Sigmoid colon (tissue), 3 donors: Measurements from ENCODE around the gene HK3.

Experiments used
- CTCF ChIP-seq, 4 experiments: fragments of 450-650 bp in 3 of 4; fragments of 200-600 bp in 1 of 4; IDR thresholded peaks; one replicate each; pipeline ENCODE4 v1.5.1; 2016 to 2019; ENCODE audit warnings: antibody characterized with exemption in 4 of 4, mild to moderate bottlenecking in 3 of 4, moderate library complexity in 2 of 4
- POLR2A ChIP-seq, 2 donors: fragments of 450-650 bp; IDR thresholded peaks; one replicate each; pipeline ENCODE4 v1.6.1; 2016; ENCODE audit warnings: antibody characterized with exemption in 2 of 2, mild to moderate bottlenecking in 2 of 2, moderate library complexity in 2 of 2

GRCh38 chr5:176832162-176832561 lies 67.0 kb downstream of the HK3 start:
- no peak for TF ChIP-seq CTCF (IDR thresholded peaks at IDR 0.05)
- TF ChIP-seq POLR2A (IDR thresholded peaks at IDR 0.05) = no peak
